Activated T-helper 9 cell treated with anti-CD3 and anti-CD28 coated beads, Interleukin-2, amount 50 U/mL, for 16 hours (primary cell): Measurements from ENCODE around the gene SPAG6.

Experiments used
- DNase-seq: peaks from one replicate; pipeline ENCODE4 v3.0.0-alpha.2; 2020; ENCODE audit warnings: low read depth

The SPAG6 gene

DNA sequence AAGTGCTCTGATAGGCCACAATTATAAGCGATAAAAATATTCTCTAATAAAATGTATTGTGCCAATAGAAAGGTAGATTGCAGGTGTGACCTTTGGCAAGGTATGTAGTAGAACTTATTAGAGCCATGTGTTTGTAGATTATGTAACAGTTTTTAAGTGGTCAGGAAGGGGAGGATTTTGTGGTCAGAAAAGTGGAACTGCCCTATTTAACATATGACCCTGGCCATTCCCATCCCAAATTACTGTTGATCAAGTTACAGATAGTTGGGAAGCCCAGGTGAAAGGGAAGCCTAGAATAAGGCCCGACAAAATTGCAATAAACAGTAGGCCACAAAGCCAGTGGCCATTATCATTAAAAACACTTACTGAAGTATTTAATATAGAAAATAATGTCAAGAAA is 89.2 kb downstream of the SPAG6 start:
- no peak for DNase-seq

DNA sequence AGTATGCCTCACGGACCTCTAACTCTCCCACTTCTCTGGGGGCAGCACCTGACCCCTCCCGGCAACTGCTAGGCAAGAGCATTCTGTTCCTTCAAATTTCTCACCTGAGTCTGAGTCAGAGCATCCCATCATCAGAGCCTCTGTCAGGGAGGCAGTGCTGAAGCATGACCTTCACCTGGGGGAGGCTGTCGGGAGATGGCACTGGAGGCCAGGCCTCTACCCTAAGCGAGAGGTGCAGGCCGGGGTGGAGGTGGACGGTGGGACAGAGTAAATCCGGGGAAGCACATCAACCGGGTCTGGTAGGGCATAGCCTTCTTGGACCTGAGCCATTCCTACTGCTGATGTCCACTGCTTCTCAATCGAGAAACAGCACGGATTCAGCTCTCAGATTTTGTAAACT is 90.4 kb downstream of the SPAG6 start:
- no peak for DNase-seq

DNA sequence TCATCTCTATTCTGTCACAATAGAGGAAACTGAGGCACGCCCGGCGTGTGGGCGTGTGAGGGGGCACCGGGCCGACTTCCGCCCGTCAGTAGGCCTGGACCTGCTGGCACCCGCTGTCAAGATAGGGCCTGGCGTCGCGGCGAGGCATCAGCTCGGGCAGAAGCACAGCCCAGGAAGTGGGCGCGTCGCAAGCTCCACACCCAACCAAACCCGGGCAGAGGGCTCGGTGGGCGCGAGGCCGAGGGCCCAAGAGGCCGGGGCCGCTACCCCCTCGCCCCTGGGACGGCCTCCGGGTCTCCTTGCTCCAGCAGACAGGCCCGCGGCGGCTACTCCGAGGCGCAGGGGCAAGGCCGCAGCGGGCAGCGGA is 91.2 kb downstream of the SPAG6 start:
- peak; percentile 21 for DNase-seq

DNA sequence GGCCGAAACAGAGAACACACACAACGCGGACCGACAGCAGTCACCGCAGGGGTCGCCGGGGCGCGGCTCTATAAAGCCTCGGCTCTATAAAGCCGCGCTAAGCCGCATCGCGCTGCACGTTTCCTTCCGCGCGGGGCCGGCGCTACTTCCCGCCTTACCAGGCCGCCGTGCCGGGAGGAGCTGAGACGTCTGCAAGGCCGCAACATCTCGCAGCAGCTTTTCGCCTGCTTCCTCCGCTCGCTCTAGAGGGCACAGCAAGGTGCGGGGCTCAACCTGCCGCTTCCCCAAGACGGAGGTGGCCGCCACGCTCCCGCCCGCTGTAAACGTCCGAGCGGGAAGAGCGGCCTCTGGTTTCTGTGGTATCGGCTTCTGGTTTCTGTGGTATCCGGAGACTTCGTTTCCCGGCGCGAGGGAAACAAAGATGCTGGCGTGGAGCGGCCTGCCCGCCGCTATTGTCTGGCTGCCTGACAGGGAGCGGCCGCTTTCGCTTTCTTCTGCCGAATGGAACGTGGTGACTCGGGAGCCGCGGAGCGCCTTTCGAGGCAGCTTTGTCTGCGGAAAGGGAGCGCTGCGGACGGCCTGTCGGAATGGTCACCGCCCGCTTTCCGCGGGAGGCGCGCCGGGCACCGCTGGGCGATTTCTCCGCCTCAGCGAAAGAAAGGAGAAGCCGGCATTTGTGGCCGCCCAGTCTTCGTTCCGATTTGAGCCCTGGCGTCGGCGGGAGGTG is 91.8 kb downstream of the SPAG6 start:
- peak; percentile 82 for DNase-seq

DNA sequence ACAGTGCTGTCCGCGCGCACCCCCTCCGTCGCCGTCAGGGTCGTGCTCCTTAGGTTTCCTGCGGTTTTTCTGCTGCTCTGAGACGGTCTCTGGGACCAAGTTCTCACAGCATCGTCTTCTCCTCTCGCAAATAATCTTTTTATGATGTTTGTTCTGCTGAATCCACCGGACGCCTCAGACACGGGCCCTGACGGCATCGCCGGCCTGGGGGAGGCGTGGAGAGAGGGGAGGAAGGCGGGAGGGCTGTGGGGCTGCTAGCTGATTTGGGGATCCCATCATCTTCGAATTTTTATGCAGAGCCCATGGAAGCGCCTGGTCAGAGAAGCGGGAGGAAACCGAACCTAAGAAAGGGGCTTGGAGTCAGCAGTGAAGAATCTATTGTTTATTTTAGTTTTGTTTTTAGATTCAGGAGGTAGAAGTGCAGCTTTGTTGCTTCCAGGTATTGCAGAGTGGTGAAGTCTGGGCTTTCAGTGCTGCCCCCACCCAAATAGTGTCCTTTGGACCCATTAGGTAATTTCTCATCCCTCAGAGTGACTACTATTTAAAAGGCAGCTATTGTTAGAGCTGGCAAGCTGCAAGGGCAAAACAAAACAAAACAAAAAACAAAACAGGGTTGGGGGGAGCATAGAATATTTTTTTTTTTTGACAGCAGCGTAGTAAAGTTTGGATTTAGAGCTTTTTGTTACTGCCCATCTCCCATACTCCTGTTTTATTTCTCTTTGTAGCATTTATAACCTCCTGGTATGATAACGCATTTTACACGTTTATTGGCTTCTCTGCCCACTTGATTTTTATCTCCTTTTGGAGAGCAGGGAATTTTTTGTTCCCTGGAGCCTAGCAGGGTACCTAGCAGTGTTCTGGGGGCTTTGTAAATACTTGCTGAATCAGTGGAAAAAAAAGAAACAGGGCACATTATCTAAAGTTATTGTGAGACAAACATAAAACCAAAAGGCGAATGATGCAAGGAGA is 92.6 kb downstream of the SPAG6 start:
- peak; percentile 25 for DNase-seq

DNA sequence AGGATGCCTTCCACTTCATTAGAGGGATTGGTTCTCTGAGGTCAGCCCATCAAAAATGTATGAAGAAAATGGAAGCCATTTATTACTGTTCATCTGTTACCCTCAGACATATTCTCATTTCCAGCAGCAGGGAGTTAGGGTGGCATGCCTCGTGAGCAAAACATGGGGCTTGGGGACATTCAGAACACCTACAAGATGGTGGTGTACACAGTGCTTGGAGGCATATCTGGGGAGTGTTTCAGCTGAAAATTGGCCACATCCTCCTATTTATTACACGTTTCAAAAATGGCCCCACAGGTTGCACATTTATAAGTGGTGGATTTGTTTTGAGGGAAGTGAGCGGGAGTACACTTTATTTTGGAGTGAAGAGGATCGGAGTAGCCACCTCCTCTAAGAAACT is 93.4 kb downstream of the SPAG6 start:
- no peak for DNase-seq

DNA sequence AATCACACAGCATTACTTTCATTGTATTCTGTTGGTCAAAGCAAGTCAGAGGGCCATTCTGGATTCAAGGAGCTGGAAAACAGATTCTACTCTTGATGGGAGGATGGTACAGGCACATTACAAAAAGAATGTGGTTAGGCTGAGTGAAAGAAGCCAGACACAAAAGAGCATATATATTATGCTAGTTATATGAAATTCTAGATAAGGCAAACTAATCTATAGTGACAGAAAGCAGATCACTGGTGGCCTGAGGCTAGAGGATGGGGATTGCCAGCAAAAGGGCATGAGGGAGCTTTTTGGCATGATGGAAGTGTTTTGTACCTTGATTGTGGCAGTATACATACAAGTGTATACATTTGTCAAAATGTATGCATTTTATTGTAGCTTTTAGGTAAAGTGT is 96.8 kb downstream of the SPAG6 start:
- no peak for DNase-seq

DNA sequence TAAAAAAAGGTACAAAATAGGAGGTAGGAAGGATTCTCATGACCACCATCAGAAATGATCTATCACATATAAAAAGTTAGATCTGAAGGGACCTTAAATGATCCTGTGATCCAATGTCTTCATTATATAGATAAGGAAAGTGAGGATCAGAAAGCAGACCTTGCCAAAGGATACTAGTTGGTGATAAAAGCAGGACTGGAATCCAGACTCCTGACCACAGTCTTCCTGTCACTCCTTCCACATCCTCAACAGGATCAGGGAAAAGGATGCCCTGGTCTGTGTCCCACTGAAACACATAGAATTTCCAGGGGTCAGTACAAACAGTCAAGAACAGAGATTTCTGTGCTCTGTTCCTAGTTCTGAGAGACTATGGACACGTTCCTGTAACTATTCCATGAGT is 97.2 kb downstream of the SPAG6 start:
- no peak for DNase-seq

DNA sequence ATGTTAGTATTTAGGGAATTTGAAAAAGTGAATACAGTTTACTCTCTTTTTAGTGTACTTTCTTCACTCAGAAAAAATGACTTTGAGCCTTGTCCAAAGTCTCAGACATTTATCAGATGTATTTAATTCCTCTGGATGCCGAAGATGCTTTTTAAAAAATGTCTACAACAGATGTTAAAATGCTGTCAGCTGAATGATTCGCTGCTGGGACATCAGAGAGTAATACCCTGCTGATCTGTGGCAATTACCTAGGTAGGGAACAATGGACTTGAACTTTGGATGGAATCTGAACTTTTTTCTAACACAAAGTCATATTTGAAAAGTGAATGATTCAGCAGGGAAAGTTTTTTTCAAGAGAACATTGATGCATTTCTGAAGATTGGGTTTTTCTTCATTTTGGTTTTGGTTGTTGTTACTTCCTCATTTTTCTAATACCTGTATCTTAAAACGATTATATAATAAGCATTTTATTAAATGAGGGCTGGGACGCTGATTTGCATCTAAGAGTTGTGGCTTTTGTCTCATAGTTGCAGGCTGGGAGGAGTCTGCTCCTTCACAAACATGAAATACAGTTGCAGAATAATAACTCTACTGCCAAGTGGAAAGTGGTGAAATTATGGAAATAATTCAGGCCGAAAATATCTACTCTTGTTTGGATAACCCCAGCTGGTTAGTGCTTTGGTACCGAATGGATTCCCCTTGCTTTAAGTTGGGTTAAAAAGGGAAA is 98.0 kb downstream of the SPAG6 start:
- DNase-seq = no peak

DNA sequence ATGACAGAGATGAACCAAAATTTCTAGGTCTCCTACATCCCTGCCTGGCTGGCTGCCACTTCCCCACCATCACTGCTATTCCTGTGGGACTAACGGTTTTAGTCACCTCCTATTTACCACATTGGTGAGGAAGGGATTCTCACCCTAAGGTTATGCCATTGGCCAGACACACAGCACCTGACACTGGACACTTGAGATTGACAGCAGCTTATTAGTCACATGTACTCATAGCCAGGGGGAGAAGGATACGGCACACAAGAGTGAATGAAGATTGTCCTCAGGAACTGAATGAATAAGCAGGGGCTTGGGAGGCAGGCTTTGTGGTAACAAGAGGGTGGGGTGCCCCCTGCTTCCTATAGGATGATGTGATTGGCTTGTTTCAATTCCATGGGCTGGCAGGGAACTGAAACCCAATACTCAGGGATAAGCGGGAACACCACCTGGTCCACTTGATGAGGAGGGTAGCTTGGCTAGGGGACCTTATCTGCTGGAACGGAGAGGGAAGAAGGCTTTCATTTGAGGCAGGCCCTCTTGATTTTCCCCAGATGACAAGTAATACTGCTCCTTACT is 99.0 kb downstream of the SPAG6 start:
- DNase-seq = no peak

DNA sequence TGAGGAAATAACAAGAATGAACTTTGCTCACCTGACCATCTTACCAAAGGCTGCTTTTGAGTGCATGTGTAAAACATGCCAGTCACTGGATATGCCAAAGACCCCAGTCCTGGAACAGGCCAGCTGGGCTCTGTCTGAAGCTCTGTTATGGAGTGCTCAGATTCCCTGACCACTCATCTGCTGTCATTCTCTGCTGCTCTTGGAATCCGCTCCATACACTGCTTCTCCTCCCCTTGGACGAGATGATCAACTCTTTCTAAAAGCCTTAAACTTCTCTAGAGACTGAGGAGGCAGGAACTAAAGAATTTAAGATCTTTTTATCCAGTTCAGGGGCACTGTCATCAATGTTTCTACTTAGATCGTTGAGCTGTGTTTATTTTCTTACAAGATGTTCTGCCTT is 100.2 kb downstream of the SPAG6 start:
- no peak for DNase-seq

DNA sequence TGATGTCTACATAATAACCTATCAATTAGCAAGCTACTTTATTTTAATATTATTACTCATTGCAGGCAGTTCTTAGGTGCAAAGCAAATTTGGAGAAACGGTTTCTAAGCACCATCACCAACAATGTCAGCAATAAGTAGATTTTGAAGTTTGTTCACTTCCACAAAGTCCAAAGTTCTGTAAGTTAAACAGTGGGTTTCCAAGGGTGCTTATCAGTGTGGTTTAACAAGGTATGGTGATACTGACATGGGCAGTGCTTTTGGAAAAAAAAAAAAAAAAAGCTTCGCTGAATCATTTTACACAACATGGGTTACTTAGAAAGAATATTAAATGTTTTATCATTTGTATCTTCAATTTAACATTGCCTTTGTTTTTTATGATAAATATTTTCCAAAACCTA is 101.8 kb downstream of the SPAG6 start:
- DNase-seq = no peak

DNA sequence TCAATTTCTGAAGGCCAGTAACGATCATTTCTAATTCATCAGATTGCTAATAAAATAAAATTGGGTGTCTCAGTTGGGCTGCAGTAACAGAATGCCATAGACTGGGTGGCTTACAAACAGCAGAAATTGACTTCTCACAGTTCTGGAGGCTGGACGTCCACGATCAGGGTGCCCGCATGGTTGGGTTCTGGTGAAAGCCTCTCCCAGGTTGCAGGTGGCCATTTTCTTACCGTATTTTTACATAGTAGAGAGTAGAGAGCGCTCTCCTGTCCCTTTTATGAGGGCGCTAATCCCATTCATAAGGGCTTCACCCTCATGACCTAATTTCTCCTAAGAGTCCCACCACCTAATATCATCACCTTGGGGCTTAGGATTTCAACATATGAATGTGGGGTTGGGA is 106.0 kb downstream of the SPAG6 start:
- no peak for DNase-seq

DNA sequence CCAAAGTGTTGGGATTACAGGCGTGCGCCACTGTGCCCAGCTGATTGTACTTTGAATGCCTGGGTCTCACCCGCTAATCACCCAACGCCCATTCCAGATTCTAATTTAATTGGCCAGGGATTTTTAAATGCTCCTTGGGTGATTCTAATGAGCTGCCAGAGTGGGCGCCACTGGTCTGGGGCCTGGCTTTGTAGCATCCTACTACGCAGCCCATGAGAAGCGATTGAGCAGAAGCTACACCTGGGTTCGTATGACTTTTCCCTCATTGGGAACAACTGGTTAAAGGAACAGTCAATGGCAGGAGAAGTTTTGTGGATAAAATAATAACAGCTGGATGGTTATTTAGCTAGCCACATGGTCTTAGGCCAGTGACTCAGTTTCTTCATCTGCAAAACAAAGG is 108.0 kb downstream of the SPAG6 start:
- DNase-seq = no peak

DNA sequence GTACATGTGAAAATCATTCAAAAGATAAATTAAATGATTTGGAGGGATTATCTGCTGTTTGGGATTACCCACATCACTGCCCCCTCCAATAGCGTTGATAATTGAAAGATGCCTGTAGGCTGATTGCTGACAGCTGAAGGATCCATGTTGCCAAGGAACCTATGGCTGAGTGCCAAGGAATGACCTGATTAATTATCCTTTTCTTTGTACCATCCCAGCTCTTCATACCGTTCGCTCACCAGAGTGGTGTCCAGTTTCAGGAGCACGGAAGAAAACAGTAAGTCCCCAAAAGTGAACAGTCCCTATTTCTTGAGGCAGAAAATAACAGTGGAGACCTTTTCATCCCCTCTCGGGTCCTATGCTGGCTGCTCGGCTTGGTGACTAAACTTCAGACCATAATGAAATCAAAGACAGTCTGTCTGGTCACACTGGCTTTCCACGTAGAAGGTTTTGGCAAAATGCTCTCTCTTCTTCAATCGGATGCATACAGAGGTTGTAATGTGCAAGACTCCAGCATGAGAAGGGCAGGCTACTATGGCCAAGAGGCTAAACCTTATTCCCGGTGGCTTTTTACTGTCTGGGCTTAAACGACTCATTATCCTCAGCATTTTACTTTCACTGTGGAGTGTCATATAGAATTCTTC is 108.8 kb downstream of the SPAG6 start:
- no peak for DNase-seq

DNA sequence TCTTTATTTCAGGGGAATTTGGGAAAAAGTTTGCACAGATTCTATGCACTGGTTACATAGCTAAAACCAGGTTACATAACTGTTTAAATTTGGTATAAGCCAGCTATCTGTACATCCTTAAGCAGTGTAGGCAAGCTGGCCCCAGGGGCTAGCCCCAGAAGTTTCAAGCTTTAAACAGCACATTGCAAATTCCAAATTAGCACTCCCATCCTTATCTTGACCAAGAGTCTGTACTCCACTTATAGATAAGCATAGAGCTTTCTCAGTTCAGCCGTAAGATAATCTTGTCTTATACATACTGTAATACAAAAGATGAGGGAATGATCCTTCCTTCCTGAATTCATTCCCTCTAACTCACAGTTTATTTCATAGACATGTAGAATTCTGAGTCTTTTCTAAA is 109.3 kb downstream of the SPAG6 start:
- no peak for DNase-seq

DNA sequence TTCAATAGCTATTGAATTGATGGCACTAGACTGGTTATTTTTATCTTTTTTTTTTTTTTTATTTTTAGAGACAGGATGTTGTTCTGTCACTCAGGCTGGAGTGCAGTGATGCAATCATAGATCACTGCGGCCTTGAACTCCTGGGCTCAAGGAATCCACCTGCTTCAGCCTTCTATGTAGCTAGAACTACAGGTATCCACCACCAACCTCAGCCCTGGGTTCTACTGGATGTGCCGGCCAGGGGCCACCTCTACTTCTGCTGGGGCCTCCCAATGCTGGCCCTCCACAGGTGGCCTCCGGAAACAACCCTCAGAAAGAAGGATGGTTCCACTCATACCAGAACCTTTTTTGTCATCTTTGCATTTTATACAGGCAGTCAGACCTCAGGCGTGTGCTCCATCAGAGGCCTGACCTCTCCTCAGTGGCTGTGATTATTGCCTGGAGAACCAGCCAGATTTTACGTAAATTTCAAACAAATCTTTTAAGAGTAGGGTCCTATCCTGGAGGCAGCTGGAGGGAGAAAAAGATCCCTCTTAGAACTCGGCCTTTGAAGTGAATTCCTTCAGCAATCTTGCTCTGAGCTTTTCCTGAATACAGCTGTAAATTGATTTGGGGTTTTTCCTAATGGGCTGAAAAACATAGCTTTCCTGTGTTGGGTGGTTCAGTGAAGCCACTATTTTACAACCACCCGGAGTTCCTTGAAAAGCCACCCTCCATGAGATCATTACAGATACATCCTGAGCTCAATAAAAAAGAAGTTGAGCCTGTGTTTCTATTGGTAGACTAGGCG is 110.0 kb downstream of the SPAG6 start:
- DNase-seq = no peak

DNA sequence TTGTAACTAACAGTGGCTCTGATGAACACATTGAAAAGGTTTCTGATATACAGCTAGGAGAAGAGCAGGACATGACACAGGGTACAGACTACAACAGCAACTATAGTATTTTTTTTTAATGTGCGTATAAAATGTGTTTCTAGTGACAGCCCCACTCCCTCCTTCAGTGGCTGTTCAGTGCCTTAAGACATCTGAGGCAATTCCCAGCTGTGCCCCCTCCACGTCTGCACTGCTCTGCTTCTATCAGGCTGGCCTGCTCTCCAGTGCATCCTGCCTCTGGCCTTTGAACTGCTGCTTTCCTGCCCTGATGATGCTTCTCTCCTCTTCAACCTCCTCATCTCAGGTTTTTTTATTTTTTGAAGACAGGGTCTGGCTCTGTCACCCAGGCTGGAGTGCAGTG is 111.2 kb downstream of the SPAG6 start:
- no peak for DNase-seq

DNA sequence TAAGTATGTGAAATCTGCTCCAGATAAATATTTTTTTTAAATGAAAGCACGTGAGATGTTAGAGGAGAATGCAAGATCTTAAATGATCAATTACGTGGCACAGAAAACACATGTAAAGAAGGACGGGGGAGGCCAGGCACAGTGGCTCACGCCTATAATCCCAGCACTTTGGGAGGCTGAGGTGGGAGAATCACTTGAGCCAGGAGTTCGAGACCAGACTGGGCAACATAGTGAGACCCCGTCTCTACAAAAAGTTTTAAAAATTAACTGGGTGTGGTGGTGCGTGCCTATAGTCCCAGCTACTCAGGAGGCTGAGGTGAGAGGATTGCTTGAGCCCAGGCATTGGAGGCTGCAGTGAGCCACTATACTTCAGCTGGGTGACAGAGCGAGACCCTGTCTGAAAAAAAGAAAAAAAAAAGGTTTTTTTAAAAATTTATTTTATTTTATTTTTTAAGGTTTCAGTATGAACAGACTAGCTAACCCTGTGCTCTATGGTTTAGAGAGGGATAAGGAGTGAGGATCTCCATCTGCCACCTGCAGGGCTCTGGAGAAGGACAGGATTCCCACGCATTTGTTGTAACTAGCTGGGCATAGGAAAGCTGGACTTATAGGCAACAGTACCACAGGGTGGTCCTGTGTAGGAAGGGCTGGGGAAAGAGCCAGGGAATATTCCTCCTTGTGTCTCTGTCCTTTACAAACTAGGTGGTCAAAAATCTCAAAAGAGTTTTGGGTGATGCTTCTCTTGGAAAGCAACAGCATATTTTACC is 113.2 kb downstream of the SPAG6 start:
- DNase-seq = no peak

DNA sequence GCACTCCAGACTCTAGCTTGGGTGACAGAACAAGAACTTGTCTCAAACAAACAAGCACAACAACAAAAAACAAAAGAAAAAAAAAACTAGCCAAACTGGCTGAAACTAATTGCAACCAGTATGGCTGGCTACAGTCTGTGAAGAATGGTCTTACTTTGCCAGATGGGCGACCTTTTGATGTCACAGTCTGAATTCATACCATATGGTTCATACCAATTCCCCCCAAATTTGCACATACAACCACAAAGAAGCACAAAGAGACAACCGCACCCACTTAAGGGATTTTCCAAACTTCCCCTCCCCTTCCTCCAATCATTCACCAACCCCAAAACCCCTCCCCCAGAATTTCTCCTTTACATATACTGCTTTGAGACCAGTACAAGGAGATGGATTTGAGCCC is 114.2 kb downstream of the SPAG6 start:
- DNase-seq = no peak
